Liver (tissue), 3 donors: Measurements from ENCODE around the gene TNNT3.

Source experiments
- TAF1 ChIP-seq: conservative IDR thresholded peaks from 2 replicates; pipeline ENCODE4 v1.6.1; 2016; ENCODE audit warnings: antibody characterized with exemption, mild to moderate bottlenecking
- TF ChIP-seq, protein P1 (sequence below): IDR thresholded peaks from 2 replicates; pipeline ENCODE4 v1.6.1; 2016; ENCODE audit warnings: antibody characterized with exemption
- TF ChIP-seq, protein P2 (sequence below): fragments of 150-350 bp; IDR thresholded peaks from 2 replicates; pipeline ENCODE4 v1.5.1; 2017; ENCODE audit warnings: improper control_type of control experiment, low read depth, low read length; ENCODE audit not compliant: missing input control
- donor health status: healthy.
- donor health status: healthy.

DNA sequence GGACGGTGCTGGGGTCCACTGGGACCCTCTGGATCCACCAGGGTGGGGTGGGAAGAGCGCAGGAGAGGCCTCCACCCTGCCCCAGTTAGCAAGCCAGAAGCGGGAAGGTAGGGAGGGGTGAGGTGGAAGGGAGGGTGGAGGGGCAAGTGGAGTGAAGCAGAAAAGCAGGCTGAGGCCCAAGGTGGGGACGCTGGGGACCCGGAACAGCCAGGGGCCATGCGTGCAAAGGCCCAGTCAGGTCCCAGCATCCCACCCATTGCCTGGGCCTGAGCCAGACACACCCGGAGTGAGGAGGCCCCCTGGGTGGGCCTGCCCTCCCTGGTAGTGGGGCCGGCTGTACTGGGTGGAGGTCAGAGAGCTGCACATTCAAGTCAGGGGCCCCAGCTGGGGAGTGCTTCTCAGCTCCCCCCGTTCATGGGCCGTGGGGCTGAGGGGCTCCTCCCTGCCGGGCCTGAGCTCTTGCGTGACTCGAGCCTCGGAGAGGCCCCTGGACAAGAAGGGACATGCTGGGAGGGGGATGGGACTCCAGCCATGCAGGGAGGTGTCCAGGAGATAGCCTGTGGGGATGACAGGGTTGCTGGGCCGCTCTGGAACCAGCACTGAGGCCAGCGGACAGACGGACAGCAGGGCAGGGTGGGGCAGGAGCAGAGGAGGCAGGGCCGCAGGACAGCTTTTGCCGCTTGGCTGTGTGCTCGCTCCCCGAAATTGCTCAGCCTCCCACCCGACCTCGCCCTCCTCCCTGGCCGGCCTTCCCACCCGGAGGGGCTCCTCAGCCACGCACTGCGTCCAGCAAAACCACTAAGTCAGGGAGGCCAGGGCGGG, 7.7 kb downstream of the TNNT3 start:
- TF ChIP-seq, protein P1, sequence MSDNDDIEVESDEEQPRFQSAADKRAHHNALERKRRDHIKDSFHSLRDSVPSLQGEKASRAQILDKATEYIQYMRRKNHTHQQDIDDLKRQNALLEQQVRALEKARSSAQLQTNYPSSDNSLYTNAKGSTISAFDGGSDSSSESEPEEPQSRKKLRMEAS: no peak
- TF ChIP-seq, protein P2, sequence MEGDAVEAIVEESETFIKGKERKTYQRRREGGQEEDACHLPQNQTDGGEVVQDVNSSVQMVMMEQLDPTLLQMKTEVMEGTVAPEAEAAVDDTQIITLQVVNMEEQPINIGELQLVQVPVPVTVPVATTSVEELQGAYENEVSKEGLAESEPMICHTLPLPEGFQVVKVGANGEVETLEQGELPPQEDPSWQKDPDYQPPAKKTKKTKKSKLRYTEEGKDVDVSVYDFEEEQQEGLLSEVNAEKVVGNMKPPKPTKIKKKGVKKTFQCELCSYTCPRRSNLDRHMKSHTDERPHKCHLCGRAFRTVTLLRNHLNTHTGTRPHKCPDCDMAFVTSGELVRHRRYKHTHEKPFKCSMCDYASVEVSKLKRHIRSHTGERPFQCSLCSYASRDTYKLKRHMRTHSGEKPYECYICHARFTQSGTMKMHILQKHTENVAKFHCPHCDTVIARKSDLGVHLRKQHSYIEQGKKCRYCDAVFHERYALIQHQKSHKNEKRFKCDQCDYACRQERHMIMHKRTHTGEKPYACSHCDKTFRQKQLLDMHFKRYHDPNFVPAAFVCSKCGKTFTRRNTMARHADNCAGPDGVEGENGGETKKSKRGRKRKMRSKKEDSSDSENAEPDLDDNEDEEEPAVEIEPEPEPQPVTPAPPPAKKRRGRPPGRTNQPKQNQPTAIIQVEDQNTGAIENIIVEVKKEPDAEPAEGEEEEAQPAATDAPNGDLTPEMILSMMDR: no peak
- no peak for TF ChIP-seq TAF1
